ENCODE results near the gene BSPRY. TPM values are rescaled to one million over a fixed set of nuclear protein-coding genes. Genes with fewer than 3 reads are reported as not detected.
A peak's percentile ranks its signal among the peaks of the same experiment; 100 is the strongest.
"Not testable (repeated sequence)": the region's sequence is repeated elsewhere in the genome, so short reads cannot be mapped to it uniquely, and the experiment has no call there.

The BSPRY gene
- total RNA-seq, 1 donor from 2014 or later: 2.6 TPM

- peak; percentile 51 for DNase-seq
Measured at GRCh38 chr9:113341712-113342410, 7.5 kb upstream of the BSPRY start.

- peak; percentile 95 for DNase-seq
Measured at GRCh38 chr9:113343732-113344231, 5.6 kb upstream of the BSPRY start.

- DNase-seq: no peak
Measured at GRCh38 chr9:113345190-113345589, 4.2 kb upstream of the BSPRY start.

- DNase-seq: no peak
Measured at GRCh38 chr9:113345671-113346070, 3.7 kb upstream of the BSPRY start.

GRCh38 chr9:113348437-113348836 lies 904 bp upstream of the BSPRY start:
- no peak for DNase-seq

GRCh38 chr9:113349066-113349444 lies 286 bp upstream of the BSPRY start:
- DNase-seq: no peak

GRCh38 chr9:113350107-113350661 lies 843 bp downstream of the BSPRY start:
- DNase-seq: no peak

- DNase-seq: no peak
Measured at GRCh38 chr9:113350937-113351336, 1.6 kb downstream of the BSPRY start.

GRCh38 chr9:113352006-113352405 lies 2.7 kb downstream of the BSPRY start:
- DNase-seq: no peak

- no peak for DNase-seq
Measured at GRCh38 chr9:113352411-113352810, 3.1 kb downstream of the BSPRY start.

- DNase-seq: no peak
Measured at GRCh38 chr9:113355040-113355596, 5.8 kb downstream of the BSPRY start.

- DNase-seq: no peak
Measured at GRCh38 chr9:113356686-113357292, 7.4 kb downstream of the BSPRY start.

DNA sequence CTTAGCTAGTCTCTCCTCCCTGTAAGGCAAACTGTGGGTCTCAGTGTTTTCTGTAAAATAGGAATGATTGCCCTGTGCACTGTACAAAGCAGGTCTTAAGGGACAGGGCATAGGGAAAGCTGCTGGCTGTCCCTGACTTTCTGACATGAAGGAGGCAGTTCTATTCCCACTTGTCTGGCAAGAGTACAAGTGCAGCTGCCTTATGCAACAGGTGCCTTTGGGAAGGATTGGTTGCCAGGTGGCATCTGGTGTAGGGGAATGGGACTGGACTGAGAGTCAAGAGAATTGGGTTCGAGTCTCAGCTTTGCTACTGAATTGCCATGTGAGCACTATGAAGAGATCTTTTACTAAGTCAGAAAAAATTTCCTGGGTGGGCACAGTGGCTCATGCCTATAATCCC lies 10.0 kb downstream of the BSPRY start:
- peak; percentile 67 for DNase-seq

- DNase-seq: no peak
Measured at GRCh38 chr9:113360242-113360842, 11.0 kb downstream of the BSPRY start.

- no peak for DNase-seq
Measured at GRCh38 chr9:113361304-113362018, 12.1 kb downstream of the BSPRY start.

- DNase-seq: no peak
Measured at GRCh38 chr9:113363336-113363735, 14.0 kb downstream of the BSPRY start.

- DNase-seq: no peak
Measured at GRCh38 chr9:113364951-113365350, 15.6 kb downstream of the BSPRY start.

DNA sequence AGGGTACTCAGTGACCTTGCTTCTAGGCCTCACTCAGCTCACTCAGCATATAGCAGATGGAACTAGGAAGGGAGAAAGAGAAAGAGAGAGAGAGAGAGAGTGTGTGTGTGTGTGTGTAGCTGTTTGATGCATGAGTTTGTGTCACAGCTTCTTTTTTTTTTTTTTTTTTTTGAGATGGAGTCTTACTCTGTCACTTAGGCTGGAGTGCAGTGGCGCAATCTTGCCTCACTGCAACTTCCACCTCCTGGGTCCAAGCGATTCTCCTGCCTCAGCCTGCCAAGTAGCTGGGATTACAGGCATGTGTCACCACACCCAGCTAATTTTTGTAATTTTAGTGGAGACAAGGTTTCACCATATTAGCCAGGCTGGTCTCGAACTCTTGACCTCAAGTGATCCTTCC lies 16.3 kb downstream of the BSPRY start:
- DNase-seq: not testable (repeated sequence)

DNA sequence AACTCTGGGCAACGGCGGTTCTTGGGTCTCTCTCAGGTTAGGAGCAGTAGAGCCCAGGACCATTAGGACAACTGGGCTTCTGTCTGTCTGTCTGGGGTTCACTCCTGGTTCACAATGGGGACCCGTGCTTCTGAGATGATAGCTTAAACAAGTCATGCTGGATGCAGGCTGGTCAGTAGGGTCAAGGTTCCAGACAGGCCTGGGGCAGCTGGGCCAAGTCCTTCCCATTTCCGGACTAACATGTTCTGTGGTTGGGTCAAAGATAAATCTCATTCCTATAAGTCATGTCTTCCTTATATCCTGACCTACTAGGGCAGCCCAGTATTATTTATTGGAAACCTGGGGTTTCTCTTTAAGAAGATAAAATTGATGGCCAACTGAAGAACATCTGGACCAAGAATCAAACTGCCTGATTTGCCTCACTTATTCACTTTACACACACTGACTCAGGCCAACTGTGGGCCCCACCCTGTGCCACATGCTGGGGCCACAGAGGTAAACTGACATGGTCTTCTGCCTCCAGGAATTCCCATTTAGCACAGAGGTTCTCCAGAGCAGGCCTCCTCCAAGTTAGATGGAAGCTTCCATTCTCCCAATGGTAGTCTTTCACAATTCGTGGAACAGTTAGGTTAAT lies 19.1 kb downstream of the BSPRY start:
- no peak for DNase-seq

DNA sequence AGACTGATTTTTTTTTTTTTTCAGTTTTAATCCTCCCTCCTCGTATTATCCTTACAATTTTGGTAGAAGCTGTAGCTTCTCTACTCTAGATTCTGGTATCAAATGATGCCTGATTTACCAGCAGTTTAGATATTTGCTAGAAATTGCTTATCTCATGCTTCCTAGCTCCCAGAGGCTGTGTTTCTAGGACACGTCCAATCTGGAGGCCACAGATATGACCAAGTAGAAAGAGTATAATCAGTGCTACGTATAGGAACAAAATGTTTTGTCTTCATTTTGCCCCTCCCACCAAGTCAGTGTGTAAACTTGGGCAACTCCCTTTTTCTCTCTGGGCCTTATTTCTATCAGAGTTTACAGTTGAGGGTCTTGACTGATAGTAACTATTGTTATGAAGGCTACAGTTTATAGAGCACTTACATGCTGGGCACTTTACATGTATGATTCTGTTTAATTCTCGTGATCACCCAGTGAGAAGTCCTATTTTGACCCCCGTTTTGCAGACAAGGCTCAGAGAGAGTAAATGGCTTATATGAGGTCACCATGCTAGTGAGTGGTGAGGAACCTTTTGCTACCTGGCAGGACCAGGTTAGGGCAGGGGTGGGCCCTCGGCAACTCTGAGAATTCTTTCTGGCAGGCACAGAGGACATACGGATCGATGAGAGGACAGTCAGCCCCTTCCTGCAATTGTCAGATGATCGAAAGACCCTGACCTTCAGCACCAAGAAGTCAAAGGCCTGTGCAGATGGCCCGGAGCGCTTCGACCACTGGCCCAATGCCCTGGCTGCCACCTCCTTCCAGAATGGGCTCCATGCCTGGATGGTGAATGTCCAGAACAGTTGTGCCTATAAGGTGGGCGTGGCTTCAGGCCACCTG lies 19.9 kb downstream of the BSPRY start:
- no peak for DNase-seq

DNA sequence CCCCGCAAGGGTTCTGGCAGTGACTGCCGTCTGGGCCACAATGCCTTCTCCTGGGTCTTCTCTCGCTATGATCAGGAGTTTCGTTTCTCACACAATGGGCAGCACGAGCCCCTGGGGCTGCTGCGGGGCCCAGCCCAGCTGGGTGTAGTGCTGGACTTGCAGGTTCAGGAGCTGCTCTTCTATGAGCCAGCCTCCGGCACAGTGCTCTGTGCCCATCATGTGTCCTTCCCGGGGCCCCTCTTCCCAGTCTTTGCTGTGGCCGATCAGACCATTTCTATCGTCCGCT lies 20.5 kb downstream of the BSPRY start:
- DNase-seq: no peak

All from tongue (tissue), 2 donors.